GM18867 (cell line): ENCODE results near the gene SGMS1.

Source experiments
- ATAC-seq: cut with Tn5 transposase; IDR thresholded peaks from one replicate; pipeline ENCODE4 v1.9.1; 2021; ENCODE audit warnings: mild to moderate bottlenecking, moderate library complexity; ENCODE audit not compliant: unreplicated experiment

Gene SGMS1

GRCh38 chr10:50349554-50349953, 274.2 kb downstream of the SGMS1 start:
- no peak for ATAC-seq

- peak; percentile 80 for ATAC-seq
Measured at GRCh38 chr10:50347394-50347802, 276.4 kb downstream of the SGMS1 start.

GRCh38 chr10:50346942-50347341, 276.8 kb downstream of the SGMS1 start:
- peak; percentile 27 for ATAC-seq

GRCh38 chr10:50345545-50345944, 278.2 kb downstream of the SGMS1 start:
- no peak for ATAC-seq

DNA sequence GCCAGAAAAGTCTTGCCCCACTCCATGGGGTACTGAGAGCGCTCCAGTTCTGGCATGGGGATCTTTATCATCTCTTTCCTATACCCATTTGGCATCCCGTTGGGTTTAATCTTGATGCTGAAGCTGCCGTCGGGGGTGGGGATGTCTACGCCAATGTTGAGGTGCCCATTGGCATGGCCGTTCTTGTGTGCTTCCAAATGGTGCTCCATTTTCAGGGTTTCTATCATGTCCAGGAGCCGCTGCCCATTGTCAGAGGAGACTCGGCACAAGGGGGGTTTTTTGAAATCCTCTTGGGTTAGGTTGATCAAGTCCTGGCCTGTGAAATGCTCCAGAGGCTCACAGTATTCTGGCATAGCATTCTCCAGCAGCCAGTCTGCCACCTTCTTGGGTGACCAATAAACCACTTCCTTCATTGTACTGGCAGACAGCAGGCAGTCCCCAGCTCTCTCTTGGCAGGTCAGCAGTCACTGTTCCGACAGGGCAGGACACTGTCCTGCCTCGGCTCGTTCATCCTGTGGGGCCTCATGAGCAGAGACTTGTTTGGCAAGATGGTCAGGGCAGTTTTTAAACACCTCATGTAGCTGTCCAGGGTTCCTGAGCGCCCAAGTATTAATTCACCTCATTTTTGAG, 279.9 kb downstream of the SGMS1 start:
- ATAC-seq, result no peak

DNA sequence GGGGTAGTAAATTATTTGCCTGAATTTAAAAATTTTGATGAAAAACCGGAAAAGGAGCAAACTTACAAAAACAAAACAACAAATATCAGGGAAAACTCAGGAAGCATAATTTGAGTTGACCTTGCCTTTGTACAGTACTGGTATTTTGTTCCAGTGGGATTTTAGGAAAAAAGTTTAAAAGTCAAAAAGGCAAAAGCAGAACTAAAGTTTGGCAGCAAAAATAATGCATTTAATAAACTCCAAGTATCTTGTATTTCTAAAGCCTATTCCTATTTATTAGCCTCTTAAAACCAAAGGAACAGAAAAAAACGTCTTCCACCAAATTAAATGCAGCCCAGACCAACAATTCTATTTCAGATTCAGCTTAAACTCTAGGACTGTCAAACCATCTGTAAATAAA, 281.8 kb downstream of the SGMS1 start:
- ATAC-seq, result no peak

- ATAC-seq, result no peak
Measured at GRCh38 chr10:50336140-50336539, 287.6 kb downstream of the SGMS1 start.

- ATAC-seq, result no peak
Measured at GRCh38 chr10:50335397-50335796, 288.4 kb downstream of the SGMS1 start.

GRCh38 chr10:50334273-50334672, 289.5 kb downstream of the SGMS1 start:
- no peak for ATAC-seq

DNA sequence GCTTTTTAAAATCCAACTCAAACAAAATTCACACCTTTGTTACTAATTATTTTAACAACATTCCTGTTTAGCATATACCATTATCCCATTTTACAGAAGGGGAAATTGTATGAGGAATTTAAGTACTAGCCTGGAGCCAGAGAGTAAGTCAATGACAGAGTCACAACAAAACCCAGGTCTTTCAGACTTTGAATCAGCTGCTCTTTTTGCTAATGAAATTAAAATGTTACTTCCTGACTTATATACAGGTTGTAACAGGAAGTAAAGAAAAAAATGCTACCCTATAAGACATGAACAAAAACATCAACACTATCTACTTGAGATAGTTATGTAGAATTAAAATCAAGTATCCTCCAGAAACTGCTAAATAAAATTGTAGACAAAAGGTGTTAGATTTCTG, 289.9 kb downstream of the SGMS1 start:
- ATAC-seq, result no peak

DNA sequence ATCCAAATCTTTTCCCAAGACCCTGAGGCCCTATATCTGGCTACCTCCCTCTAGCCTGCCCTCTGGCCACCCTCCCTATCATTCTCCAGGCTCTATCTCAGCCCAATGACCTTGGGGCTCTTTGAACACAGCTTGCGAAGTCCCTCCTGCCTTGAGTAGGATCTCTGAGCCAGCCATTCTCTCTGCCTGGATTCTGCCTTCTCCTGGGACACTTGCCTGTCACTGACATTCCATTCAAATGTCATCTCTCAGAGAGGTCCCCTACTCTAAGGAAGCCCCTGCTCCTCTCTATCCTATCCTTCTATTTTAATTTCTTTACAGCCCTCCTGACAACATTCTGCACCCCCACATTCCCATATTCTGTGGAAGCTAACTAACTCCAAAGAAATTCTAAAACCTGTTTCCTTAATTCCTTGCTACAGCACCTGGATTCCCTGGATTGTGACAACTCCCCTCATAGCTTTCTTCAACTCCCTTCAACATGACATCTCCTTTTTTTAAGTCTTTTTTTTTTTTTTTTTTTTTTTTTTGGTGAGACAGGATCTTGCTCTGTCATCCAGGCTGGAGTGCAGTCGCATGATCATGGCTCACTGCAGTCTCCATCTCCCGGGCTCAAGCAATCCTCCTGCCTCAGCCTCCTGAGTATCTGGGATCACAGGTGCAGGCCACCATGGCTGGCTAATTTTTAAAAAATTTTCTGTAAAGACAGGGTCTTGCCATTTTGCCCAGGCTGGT, 291.5 kb downstream of the SGMS1 start:
- no peak for ATAC-seq

- no peak for ATAC-seq
Measured at GRCh38 chr10:50331486-50331885, 292.3 kb downstream of the SGMS1 start.

GRCh38 chr10:50326757-50327701, 296.7 kb downstream of the SGMS1 start:
- no peak for ATAC-seq

GRCh38 chr10:50326172-50326555, 297.6 kb downstream of the SGMS1 start:
- ATAC-seq, result no peak

GRCh38 chr10:50325449-50326171, 298.1 kb downstream of the SGMS1 start:
- ATAC-seq, result peak; percentile 57

- ATAC-seq, result no peak
Measured at GRCh38 chr10:50324680-50325393, 298.9 kb downstream of the SGMS1 start.

- ATAC-seq, result no peak
Measured at GRCh38 chr10:50324046-50324445, 299.7 kb downstream of the SGMS1 start.

- ATAC-seq, result no peak
Measured at GRCh38 chr10:50322077-50322476, 301.7 kb downstream of the SGMS1 start.

GRCh38 chr10:50318129-50318528, 305.6 kb downstream of the SGMS1 start:
- ATAC-seq, result no peak
